Cerebellar nuclear complex (tissue), 1 donor: Measurements from ENCODE around the gene GRIK2.

Experiments
- DNase-seq, 2 experiments: peaks; one replicate each; lab custom pipeline; 2025; lab: John Stamatoyannopoulos, UW

GRIK2 gene

DNA sequence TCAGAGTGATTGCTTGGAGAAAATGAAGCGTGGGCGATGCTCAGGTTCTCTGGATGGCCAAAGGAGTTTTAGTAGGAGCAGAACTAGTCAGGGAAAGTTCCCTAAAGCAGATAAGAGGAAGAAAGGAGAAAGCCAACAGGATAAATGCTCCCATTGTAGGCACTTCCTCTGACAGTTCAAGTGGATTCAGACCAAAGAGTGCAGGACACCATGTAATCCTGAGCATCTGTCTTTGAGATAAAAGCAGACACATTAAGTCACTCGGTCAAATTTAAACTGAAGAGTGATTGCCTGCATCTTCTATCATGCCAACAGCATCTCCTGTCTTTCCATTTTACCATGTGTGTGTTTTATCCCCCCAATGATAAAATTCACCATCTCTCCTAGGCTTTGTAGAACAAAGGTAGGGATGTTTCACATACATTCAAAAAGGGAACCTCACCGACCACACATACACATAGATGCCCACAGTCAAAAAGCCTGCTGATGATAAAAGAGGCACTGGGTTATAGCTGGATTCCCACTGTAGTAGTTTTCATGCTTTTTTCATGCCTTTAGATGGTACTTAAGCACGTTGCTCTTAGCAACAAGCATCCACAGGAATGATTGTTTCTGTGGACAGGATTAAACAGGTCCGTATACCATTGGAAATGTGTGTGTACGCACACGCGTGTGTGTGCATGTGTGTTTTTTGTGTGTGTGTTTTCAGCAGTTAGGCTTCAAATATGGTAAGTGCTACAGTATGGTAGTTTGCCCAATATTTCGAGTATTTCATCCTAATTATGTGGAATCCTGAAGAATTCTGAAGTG, 7.0 kb downstream of the GRIK2 start:
- DNase-seq = peak in 1 of 2 experiments; percentile 38

DNA sequence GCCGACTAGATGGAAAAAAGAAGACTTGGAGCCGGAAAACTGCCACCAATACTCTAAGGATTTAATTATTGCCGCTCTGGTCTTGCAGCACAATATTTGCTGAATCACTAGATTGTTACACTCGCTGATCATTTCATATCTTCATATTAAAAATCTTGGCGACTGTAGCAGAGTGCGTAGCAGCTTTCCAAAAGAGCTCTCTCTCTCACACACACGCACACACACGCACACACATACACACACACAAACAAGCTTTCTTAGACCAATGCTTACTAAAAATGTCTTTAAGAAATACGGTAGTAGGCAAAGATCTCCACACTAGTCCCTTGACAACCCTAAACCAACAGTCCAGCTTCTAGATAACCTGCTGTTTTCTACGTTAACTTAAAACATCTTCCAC, 7.7 kb downstream of the GRIK2 start:
- DNase-seq = no peak

DNA sequence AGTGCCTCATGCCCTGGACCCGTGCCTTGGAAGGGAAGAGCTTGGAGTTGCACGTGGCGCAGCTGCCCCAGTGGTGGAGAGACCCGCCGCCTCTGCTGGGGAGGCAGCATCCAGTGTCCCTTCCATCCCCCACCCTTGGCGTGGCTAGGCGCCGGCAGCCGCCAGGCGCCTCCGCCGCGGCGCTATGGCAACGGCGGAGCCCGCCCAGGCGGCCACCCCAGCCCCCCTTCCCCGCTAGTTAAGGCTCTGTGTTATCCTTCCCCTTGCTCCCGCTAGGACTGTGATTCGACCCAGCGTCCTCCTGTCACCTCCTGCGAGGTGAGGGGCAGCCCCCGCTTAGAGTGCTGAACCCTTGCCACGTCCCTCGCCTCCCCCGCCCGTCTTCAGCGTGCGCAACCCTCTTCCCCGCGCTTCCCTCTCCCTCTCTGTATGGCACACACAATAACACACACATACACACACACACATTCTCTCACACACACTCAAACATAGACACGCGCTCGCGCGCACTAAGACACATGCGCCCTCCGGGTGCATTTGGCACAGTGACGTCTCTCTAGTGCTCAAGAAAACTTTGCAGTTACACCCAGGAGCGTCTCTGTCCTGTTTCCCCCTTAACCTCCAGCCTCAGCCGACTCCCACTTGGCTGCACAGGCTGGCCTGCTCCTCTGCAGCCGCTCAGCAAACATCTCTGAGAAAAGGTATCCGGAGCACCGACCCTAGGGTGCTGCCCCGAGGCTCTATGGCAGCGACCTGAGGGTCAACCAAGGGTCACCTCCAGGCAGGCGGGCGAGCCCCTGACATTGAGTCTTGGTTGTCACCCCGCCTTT, 8.5 kb downstream of the GRIK2 start:
- no peak for DNase-seq

DNA sequence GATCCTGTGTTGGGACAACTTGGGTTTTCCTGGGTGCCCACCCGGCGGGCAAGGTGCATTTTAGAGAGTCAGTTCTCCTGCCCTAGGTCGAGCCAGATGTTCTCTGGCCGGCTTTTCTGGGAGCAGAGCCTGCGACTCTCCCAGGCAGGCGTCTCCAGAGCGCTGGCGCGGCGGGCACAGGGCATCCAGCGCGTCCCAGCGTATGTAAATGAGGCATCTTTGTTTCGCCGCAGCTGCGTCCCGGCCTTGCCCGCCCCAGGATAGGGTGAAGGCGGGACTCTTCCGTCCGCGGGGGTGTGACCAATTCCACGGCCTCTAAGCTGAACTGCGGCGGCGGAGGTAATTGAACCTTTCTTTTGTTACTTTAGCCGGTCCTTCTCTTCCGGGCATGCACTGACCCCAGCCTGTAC, 9.1 kb downstream of the GRIK2 start:
- DNase-seq = no peak

DNA sequence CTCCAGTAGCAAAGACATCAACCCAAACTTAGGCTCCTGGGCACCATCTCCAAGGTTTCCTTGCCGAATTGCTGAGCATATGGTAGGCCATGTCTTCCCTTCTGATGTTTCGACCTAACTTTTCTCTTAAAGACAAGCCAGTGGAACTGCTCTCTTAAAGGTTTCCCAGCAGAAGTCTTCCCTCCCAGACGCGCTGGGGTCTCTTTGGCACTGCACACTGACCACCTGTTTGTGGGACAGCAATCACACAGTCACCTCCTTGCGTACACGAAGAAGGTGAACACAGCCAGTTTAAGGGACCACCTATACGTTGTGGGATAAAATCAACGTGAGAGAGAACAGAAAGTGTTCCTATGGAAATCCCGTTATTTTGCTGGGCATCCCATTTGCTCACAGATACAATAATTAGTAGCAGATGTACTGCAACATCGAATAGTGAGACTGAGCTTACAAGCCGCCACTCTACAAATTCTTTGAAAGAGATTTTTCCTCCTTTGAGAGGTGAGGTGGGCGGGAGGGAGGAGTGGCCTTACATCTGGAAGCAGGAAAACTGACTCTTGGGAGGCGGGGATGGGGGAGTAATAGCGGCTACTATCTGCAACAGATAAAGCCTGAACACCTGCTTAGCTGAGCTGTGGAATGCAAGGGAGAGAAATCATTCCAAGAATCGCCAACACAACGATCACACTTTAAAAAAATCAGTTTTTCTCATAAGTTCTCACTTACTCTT, 9.9 kb downstream of the GRIK2 start:
- no peak for DNase-seq

DNA sequence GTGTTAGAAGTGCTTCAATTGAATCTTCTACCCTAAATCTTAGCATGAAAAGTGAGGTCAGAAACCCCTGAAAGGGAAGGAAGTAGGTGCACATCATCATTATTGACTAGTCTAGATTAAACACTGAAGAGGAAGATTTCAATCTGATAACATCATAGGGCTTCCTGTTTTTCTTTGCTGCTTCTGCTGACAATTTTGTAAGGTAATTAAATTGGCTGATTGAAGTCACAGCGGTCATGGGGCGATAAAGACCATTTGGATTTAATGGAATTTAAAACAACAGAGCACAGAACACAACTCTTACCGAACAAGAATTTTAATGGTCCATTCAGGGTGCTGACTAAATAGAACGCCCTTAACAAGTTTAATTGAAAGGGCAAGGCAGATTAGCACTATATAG, 11.3 kb downstream of the GRIK2 start:
- DNase-seq = no peak

DNA sequence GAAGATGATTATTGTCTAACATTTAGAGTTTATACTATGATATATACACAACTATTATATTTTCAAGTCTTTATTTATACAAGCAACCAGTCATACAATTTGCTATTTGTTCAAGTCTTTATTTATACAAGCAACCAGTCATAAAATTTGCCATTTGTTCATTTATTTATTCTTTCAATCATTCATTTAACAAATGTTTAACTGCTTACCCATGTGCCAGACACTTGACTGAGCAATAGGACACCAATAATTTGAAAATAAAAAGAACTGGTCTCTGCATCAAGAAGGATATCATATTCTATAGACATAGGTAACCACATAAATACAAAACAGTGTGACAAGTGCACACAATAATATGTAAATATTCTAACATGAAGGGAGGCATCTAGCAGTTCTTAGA, 20.3 kb downstream of the GRIK2 start:
- no peak for DNase-seq

DNA sequence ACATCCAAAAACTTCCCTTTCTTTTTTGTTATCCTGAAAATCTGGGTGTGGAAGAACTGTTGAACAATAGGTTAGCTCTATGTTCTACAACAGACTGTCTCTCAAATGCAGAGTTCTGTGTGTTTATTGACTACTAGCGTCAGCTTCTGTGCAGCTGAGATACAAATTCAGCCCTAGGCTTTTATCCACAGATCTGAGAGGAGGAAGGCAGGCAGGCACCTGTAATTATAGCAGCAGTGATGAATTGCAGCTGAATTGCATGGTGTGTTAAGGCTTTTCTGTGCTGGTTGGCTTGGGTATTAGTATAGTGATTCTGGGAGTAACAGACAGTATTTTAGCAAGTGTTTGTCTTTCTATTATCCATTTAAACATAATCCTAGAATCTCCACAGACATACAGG, 24.4 kb downstream of the GRIK2 start:
- DNase-seq = no peak

DNA sequence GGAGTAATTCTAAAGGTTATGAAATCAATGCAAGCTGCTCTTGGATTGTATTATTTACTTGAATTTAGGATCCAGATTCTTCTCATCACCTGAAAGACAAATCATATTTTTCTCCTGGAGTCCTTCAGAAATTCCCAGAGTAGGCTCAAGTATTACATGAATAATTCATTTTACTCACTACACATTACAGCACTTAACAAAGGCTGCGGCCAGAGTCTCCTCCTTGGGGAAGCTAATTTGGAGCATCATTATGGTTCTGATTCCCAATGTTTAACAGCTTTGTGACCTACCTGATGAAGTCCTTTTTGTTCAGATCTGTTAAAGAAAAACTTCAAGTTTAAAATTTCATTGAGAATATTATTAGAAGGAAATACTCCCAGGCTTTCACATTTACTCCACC, 28.7 kb downstream of the GRIK2 start:
- DNase-seq = no peak

DNA sequence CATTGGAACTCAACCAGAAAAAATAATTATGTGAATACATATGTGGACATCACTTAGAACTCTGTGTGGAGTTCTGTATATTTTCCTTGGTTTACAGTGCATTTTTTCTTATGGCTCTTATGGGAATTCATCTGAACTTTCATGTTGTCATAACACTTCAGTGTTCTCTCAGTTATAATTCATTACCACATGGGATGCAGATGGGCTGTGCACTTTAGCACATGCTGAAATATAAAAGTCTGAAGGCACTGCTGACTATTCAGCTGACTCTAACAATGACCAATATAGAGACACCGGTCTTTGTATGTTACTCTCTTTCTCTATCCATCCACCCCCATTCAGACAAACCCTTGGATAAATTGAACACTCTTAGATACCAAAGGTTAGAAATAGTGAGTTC, 29.3 kb downstream of the GRIK2 start:
- DNase-seq = no peak

DNA sequence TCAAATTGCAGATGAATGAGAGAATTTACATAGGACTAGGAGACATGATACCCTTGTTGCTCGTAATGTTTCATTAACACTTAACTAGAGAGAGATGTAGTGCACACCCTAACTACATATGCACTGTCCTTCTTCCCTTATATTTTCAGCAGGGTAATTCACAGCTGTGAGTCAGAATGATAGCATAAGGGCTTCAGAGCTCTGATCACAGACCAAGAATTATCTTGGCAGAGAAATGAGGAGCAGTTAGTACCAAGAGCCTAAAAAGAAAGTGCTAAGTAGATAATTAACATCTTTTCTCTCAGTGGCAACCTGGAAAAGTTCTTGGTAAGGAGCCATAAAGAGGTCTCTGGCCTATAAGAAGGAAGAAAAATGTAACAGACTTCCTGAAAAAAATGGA, 35.8 kb downstream of the GRIK2 start:
- no peak for DNase-seq

DNA sequence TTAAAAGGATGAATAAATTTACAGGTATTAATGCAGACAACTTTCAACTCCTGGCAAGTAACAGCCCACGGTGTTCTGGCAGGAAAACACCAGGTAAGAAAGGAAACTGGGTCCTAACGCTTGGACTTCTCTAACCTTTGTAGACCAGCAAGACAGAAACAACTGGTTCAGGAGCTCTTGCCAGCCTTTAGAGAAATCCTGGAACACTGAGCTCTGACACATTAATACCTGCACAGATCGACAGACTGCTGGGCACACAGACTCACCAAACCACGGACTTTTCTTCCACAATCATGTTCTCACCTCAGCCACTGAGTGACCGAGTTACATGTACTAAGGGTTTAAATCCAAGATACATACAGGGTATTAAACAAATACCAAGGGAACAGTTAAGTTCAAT, 36.3 kb downstream of the GRIK2 start:
- DNase-seq = no peak

DNA sequence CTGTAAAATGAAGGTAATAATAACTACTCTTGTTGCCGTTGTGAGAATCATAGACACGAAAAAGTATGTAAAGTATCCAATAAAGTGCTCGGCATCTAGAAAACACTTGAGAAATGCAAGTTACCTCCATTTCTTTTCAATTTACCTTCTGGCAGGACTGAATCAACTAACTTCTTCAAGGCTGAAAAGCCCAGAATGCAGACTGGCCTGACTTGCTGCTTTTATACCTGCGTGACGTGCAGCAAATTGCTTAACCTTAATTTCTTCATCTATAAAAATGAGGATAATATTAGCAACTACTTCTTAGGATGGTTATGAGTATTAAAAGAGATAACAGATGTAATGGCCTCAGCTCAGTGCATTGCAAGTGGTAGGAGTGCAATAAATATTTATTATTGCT, 39.6 kb downstream of the GRIK2 start:
- DNase-seq = no peak

DNA sequence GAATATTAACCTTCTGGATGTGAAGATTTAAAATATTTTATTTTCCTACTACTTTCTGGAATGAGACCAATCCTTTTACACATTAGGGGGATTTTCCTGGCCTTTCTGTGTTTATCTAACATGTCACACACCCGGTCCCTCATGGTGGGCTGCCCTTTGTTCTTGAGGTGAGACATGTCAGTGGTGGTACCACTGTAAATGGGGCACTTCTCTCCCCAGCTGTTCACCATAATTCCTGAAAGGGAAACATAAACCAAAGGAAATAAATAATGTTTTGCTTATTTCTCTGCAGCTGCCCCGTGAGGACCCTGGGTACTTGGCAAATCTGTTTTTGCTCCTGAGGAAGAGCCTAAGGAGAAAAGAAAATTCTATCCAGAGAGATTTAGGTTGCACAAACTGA, 41.1 kb downstream of the GRIK2 start:
- no peak for DNase-seq

DNA sequence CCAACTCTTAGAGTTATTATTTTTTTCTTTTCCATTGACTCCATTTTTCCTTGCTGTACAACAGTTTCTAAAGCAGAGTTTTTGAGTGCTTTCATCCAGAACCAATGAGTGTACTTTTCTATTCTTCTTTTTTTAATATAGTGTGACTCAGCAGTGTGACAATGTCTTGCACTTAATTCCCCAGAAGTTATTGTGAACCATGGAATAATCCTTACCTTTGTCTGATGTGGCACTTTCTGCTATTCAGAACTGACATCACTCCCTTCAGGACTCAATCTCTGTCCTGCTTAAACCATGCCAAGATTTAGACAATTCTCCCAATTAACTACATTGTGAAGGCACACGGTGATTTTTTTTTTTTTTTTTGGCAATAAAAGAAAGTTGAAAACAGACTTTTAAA, 41.5 kb downstream of the GRIK2 start:
- no peak for DNase-seq

DNA sequence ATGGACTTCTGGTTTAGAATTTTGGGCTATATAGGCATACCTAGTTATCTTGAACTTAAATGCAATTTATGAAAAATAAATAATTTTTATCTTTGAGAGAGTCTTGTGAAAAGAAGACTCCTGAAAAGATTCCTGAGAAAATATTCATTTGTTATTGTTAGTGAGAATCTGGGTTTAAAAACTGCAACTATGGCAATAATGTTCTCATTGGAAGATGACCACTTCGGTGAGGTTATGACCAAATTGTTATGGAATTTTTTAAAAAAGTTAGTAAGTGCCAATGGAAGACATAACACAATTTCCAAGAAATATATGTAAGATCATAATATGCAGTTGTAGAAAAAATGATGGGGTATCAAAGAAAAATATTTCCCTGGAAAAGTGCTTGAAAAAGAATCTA, 46.3 kb downstream of the GRIK2 start:
- no peak for DNase-seq

DNA sequence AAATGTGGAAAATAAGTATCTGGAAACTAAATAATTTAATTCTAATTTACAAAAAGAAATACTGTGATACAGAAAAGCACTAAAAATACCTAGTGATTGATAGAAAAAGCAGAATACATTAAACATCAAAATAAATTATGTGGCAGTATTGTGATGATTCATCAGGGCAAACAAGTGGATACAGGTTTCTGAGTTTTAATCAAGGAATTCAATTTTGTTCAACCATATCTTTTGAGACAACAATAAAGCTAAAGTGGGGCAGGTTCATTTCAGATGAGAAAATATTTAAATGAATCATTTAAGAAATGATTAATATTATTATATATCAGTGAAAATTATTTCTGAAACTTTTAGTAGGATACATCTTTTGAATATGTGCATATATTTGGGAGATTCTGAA, 49.8 kb downstream of the GRIK2 start:
- DNase-seq = no peak

DNA sequence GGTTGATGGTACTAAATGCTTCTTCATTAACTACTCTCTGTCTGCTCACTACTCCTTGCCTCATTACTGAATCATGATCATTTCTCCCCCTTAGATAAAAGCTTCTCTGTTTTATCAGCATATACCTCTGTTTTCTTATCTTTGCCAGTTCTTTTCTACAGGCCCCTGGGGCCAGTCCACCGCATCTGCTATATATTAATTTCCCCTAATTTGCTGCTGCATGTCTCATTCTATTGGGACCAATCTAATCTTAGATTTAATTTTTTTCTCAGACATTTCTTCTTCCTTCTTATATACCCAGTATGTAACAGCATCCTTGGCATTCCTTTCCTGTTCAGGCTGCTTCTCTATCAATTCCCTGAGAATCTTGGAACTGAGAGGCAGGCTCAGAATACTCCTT, 51.2 kb downstream of the GRIK2 start:
- no peak for DNase-seq

DNA sequence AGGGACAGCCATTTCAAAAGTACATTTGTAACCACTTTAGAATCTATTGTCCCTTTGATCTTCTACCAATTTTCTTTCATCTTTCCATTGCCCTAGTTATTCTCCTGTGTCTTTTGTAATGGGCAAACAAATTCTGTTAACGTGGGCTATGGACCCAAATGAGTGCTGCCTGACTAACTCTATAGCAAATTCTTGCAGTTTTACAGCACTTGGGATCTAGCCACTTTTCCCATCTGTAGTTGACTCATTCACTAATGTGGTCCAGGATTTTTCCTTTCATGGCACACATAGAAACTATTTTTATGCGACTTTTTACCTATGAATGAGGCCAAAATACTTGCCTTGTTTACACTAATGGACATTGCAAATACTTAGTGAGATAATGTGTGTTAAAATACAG, 52.0 kb downstream of the GRIK2 start:
- DNase-seq = no peak

DNA sequence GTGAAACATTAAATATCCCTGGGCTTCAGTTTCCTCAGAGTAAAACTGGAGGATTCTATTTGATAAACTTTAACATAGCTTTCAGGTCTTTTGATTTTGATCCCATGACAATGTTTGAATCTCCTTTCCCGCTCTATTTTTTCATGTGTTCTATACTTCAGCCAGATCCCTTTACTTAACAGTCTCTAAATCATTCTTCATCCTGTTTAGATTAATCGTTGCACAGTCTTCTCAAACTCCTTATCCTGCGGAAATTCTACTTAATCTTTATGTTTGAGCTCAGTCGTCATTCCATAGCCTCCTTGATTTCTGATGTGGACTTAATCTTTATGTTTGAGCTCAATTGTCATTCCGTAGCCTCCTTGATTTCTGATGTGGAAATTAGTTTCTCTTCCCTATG, 57.4 kb downstream of the GRIK2 start:
- no peak for DNase-seq

DNA sequence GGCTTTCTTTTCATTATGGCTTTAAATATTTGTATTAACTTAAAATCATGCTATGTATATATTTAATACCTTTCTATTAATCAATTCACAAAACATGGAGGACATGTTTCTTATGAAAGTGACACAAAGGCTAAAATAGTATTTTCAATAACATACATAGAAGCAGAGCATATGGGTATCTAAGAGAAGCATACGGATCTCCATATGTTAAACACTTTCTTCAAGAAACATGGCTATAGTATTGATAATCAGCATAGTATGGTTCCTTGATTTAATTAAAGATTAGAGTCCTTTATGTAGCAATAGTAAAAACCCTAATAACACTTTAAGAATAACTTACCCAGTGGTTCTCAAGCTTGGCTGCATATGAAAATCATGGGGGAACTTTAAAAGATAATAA, 58.5 kb downstream of the GRIK2 start:
- DNase-seq = no peak

DNA sequence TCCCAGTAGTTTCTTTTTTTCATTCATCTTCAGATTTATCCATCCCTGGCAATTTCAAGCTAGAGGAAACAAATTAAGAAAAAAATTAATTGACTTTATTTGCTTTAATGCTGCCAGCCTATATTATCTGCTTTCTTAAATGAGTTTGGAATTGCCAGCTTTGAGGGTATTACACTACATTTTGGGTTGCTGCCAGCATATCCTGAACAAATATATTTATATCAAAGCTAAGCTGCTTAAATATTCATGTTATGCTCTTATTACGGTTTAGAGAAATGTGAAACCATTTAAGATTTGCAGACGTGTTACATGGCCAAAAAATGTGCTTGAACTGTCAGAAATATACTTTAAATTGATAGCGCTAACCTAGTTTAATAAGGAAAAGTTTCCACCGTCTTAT, 59.7 kb downstream of the GRIK2 start:
- no peak for DNase-seq
